ENCODE data around the gene DNM3.
"Not testable (repeated sequence)": the region's sequence is repeated elsewhere in the genome, so short reads cannot be mapped to it uniquely, and the experiment has no call there.

DNA sequence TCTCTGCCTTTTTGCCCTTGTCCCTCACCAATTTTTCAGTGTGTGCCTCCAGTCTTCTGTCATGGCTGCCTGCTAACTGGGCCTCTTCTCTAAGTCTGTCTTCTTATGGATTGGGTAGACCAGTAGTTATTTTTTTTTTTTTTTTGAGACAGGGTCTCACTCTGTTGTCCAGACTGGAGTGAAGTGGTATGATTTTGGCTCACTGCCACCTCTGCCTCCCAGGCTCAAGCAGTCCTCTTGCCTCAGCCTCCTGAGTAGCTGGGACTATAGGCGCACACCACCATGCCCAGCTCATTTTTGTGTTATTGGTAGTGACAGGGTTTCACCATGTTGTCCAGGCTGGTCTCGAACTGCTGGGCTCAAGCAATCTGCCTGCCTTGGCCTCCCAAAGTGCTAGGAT lies 41.6 kb upstream of the DNM3 start:
- TF ChIP-seq, protein P1, sequence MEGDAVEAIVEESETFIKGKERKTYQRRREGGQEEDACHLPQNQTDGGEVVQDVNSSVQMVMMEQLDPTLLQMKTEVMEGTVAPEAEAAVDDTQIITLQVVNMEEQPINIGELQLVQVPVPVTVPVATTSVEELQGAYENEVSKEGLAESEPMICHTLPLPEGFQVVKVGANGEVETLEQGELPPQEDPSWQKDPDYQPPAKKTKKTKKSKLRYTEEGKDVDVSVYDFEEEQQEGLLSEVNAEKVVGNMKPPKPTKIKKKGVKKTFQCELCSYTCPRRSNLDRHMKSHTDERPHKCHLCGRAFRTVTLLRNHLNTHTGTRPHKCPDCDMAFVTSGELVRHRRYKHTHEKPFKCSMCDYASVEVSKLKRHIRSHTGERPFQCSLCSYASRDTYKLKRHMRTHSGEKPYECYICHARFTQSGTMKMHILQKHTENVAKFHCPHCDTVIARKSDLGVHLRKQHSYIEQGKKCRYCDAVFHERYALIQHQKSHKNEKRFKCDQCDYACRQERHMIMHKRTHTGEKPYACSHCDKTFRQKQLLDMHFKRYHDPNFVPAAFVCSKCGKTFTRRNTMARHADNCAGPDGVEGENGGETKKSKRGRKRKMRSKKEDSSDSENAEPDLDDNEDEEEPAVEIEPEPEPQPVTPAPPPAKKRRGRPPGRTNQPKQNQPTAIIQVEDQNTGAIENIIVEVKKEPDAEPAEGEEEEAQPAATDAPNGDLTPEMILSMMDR (IDR thresholded peaks at IDR 0.05; ENCODE audit: low read depth, low read length, poor library complexity, severe bottlenecking): not testable (repeated sequence)
- TF ChIP-seq EZH2phosphoT487 (IDR thresholded peaks at IDR 0.05; ENCODE audit: borderline replicate concordance, low read length): not testable (repeated sequence)

All from DOHH2 (cell line).